D721Med (cell line): ENCODE data around the gene CASZ1.

Source experiments
- DNase-seq: peaks from one replicate; pipeline ENCODE4 v3.0.0; 2011; ENCODE audit warnings: low spot score; ENCODE audit not compliant: insufficient read length
- FAIRE-seq: peaks from 2 replicates; lab custom pipeline; 2011; peaks lifted over from hg19 to GRCh38; lab: Jason Lieb, UNC
- TF ChIP-seq, protein P1 (sequence below): IDR thresholded peaks from 2 replicates; pipeline ENCODE4 v1.5.1; 2012; ENCODE audit warnings: mild to moderate bottlenecking, control low read depth; ENCODE audit not compliant: insufficient read depth; ENCODE audit errors: missing control alignments

CASZ1 gene

DNA sequence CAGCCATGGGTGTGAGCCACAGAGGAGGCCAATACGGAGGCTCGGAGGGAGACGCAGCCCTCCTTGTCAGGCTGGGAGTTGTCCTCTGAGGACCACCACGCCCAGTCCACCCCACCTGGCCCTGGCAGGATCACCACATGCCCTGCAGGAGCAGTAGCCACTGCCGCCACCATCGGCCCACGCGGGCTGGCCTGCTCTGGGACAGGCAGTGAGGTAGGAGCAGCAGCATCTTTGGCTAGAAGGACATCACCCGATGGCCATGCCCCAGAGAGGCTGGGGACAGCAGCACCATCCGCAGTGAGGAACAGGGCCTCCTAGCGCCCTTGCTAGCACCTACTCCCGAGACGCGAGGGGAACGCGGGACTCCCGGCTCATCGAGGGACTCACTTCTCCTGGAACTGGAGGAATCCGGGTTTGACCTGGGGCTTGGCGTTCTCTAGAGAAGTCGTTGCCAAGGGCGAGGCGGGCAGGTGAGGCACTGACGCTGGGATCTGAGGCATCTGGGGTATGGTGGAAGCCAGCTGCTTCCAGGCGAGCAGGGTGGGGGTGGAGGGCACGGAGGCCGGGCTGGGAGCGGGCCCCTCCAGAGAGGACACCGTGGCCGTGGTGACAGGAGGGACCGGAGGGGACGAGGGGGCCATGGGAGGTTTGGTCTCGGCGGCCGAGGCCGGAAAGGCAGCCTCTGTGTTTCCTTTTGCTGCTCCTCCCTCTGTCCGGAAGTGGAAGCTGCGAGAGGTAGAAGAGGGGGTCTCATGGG lies 148.9 kb downstream of the CASZ1 start:
- FAIRE-seq (no peak), DNase-seq (no peak)
- TF ChIP-seq, protein P1, sequence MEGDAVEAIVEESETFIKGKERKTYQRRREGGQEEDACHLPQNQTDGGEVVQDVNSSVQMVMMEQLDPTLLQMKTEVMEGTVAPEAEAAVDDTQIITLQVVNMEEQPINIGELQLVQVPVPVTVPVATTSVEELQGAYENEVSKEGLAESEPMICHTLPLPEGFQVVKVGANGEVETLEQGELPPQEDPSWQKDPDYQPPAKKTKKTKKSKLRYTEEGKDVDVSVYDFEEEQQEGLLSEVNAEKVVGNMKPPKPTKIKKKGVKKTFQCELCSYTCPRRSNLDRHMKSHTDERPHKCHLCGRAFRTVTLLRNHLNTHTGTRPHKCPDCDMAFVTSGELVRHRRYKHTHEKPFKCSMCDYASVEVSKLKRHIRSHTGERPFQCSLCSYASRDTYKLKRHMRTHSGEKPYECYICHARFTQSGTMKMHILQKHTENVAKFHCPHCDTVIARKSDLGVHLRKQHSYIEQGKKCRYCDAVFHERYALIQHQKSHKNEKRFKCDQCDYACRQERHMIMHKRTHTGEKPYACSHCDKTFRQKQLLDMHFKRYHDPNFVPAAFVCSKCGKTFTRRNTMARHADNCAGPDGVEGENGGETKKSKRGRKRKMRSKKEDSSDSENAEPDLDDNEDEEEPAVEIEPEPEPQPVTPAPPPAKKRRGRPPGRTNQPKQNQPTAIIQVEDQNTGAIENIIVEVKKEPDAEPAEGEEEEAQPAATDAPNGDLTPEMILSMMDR = no peak

DNA sequence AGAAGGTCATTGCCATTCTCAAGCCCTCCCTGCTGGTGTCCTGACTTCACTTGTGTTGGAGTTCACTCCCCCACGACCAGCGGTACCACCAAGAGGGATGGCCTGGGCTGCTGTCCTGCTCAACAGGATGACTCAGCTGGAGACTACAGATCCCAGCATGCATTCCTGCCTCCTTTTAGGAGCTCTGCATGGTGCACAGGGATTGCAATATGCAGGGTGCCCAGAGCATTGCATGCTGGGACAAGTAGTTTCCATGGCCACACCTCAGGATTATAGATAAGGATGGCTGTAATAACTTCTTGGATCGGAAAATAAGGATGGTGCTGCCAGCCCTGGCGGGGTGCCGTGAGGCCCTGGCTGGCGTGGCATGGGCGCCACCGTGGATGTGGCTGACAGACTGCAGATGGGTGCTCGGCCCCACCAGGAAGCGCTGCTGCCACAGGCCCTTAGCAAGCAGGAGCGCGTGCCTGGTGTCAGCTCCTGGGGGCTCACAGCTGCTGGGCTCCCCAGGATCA lies 150.0 kb downstream of the CASZ1 start:
- no peak for FAIRE-seq
- TF ChIP-seq, protein P1 = no peak

DNA sequence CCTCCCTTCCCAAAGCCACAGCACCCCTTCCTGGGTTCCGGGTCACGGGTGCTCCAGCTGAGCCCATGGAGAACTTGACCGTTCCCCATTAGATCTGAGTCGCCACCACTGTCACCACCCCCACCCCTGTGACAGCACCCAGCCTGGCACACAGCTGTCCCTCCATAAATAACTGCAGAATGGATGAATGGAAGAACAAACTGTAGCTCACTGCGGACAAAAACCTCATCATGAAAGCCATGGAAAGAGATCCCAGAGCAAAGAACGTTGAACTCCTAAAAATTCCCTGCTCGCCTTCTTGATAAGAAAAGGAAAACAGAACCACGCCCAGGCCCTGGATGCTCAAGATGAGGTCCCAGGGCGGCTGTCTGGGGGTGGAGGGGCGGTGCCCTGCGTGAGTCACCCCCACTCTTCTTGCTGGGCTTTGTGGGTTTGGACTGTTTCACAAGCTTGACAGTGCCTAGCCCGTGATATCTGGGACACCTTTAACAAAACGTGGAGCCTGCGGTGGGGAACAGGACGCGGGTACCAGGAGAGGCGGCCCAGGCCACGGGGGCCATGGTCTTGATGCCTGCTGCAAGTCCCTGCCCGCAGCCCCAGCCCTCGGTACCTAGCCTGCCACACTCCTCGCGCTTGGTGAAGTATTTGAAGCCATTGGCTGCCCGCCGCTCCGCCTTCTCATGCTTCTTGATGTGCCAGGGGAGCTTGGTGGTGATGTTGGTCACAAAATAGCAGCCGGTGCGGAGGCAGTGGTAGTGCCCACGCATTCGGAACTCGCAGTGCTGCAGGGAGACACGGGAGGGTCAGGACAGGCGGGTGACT lies 151.9 kb downstream of the CASZ1 start:
- FAIRE-seq (no peak), DNase-seq (no peak)
- TF ChIP-seq, protein P1 = no peak

More for the DNA sequence above, 150.0 kb downstream of the CASZ1 start:
- no peak for DNase-seq

DNA sequence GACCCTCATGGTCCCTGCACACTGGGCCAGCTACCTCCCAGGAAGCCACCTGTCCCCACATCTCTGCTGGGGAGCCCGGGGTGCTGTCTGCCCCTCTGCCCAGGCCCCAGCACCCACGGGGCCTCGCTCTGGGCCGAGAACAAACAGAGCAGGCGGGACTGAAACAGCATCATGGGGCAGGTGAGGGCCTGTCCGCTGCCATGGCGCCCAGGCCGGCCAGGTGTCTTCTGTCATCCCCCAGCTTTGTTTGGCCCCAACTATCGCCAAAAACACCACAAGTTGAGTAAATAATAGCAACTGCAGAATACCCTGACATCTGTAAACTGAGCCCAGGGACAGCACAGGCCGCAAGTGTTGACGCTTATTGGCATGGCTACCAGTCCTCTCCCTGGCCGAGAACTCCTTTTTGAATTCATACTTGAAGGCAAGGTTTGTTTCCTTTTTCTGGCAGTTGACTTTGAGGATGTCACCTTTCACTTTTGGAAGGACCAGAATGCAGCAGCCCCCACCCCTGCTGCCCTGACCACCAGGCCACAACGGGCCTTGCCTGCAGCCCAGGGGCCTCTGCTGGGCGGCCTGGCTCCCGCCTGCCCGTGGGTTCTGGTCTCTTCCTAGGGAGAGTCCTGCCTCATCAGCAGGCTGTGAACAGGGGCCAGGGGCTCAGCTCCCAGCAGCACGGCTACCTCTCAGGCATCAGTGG lies 152.7 kb downstream of the CASZ1 start:
- FAIRE-seq (no peak), DNase-seq (no peak)
- TF ChIP-seq, protein P1 = no peak

DNA sequence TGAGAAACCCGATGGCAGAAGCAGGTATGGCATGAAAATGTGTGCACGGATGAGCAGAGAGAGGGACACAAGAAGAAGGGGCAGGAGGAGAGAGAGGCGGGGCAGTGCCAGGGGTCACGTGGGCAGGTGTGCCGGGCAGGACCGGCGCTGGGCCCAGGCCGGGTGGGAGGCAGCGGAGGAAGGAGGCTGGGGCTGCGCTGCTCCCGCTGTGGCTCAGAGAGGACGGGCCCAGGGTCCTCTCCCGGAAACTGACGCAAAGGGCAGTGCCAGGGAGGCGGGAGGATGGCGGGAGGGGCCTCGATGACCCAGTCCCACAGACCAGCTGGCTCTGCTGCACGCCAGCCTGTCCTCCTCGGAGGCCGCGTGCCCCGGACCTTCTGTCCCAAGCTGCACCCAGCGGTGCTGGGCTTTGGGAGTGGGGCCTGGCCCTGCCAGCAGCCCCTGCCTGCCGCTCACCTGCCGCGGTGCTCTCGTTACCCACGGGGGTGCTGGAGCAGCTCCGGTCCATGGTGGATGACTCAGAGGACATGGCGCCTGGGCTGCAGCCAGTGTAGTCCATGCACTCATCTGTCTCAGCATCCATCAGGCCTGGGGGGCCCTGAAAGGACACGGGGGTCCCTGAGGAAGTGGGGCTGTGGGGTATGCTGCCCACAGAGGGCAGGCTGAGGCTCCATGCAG lies 153.9 kb downstream of the CASZ1 start:
- no peak for DNase-seq
- no peak for FAIRE-seq
- TF ChIP-seq, protein P1 = no peak

DNA sequence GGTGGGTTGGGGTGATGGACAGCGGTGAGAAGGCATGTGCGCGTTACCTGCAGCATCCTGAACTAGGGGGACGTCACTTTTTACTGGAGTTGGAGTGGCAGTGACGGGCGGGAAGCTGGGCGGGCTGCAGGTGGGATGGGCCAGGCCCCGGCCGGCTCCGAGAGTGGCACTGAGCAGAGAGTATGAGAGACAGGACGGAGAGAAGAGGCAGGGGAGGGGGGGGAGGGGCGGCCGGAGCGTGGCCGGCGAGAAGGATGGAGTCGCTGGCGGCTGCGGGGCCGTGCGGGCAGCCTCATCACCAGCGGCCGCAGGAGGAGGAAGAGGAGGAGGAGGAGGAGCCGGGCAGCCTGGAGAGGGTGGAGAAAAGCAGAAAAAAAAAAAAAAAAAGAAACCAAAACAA lies 154.5 kb downstream of the CASZ1 start:
- FAIRE-seq (no peak), DNase-seq (no peak)
- TF ChIP-seq, protein P1 = no peak
